NCI-H69 (cell line): ENCODE measurements around the gene DRC1.

Experiments used
- DNase-seq: peaks from one replicate; lab custom pipeline; 2025; lab: John Stamatoyannopoulos, UW

The DRC1 gene

GRCh38 chr2:26448651-26449050 lies 46.9 kb downstream of the DRC1 start:
- DNase-seq: no peak

GRCh38 chr2:26449278-26450030 lies 47.7 kb downstream of the DRC1 start:
- DNase-seq: no peak

GRCh38 chr2:26450031-26450635 lies 48.4 kb downstream of the DRC1 start:
- DNase-seq: no peak

- DNase-seq: no peak
Measured at GRCh38 chr2:26451700-26452099, 50.0 kb downstream of the DRC1 start.

- DNase-seq: peak; percentile 7
Measured at GRCh38 chr2:26453421-26454329, 52.0 kb downstream of the DRC1 start.

- DNase-seq: no peak
Measured at GRCh38 chr2:26454561-26455001, 52.9 kb downstream of the DRC1 start.

GRCh38 chr2:26455037-26455669 lies 53.4 kb downstream of the DRC1 start:
- peak; percentile 28 for DNase-seq

- no peak for DNase-seq
Measured at GRCh38 chr2:26455670-26456439, 54.1 kb downstream of the DRC1 start.

- no peak for DNase-seq
Measured at GRCh38 chr2:26456440-26457250, 54.9 kb downstream of the DRC1 start.

- DNase-seq: no peak
Measured at GRCh38 chr2:26457251-26457666, 55.5 kb downstream of the DRC1 start.

- no peak for DNase-seq
Measured at GRCh38 chr2:26457695-26458364, 56.1 kb downstream of the DRC1 start.

- no peak for DNase-seq
Measured at GRCh38 chr2:26458365-26459042, 56.8 kb downstream of the DRC1 start.

GRCh38 chr2:26459991-26460612 lies 58.4 kb downstream of the DRC1 start:
- DNase-seq: no peak

GRCh38 chr2:26460613-26461031 lies 58.9 kb downstream of the DRC1 start:
- DNase-seq: no peak

GRCh38 chr2:26461601-26462023 lies 59.9 kb downstream of the DRC1 start:
- no peak for DNase-seq

- no peak for DNase-seq
Measured at GRCh38 chr2:26462100-26462499, 60.4 kb downstream of the DRC1 start.

- peak; percentile 62 for DNase-seq
Measured at GRCh38 chr2:26462511-26463243, 61.0 kb downstream of the DRC1 start.
